Measurements from ENCODE around the gene ENO1. TPM values are rescaled to one million over a fixed set of nuclear protein-coding genes. Genes with fewer than 3 reads are reported as not detected.

The ENO1 gene
- total and polyA plus RNA-seq, 2 donors (not counting 3 experiments of a cell fraction or from before 2014, with no cell fraction given): 1,111 to 1,593 TPM

- H3K4me3 ChIP-seq (replicated peaks in 1 of 3; ENCODE audit: insufficient read depth in 1 of 3, low read depth in 1 of 3, low read length in 3 of 3): no peak overlapping the region
- FAIRE-seq (no peak), DNase-seq (ENCODE audit: low read depth, low spot score) (no peak)
- no peak overlapping the region for H2AFZ ChIP-seq (ENCODE audit: low read depth, low read length)
- no peaks in the 10 kb centered on the region for H4K20me1 ChIP-seq (replicated peaks; ENCODE audit: control insufficient read depth, extremely low read depth, insufficient read depth, low read length)
- no peaks in the 10 kb centered on the region for H3K79me2 ChIP-seq (ENCODE audit: control insufficient read depth, insufficient read depth, low read length)
- H3K9me3 ChIP-seq (replicated peaks; ENCODE audit: control insufficient read depth, insufficient read depth, low read length): no peaks in the 10 kb centered on the region
- H3K4me1 ChIP-seq (ENCODE audit: control insufficient read depth, extremely low read depth, insufficient read depth, low read length): no peaks in the 10 kb centered on the region
- peaks cover 0 to 3% of the 10 kb centered on the region in 2 experiments for H3K27me3 ChIP-seq (ENCODE audit: control insufficient read depth in 2 of 2, insufficient read depth in 2 of 2, low read length in 2 of 2)
- dilution Hi-C loops (cut with MboI; ENCODE audit: extremely low pct_ligation_motif_present, low sequenced_read_pairs): no loop called here
- H3K27ac ChIP-seq (ENCODE audit: insufficient read depth, low read depth, low read length): no peak overlapping the region
- ChIA-PET CTCF (no interaction called here), POLR2A (no interaction called here)
- H3K9me1 ChIP-seq (replicated peaks; ENCODE audit: control insufficient read depth, extremely low read depth, insufficient read depth, low read length): no peaks in the 10 kb centered on the region
- H3K9ac ChIP-seq (replicated peaks; ENCODE audit: extremely low read depth, insufficient read depth, low read length): no peak overlapping the region
- BruUV-seq (replicated peaks): no TSS peak
- H3K36me3 ChIP-seq (ENCODE audit: control insufficient read depth in 2 of 2, extremely low read depth in 1 of 2, insufficient read depth in 2 of 2, low read length in 2 of 2): no peaks in the 10 kb centered on the region
- intact Hi-C loops (cut with micrococcal nuclease): no loop called here
- no peak overlapping the region for H3K4me2 ChIP-seq (ENCODE audit: insufficient read depth, low read length)
- no peak for TF ChIP-seq POLR2AphosphoS5 (IDR thresholded peaks at IDR 0.05; ENCODE audit: insufficient read depth, low read depth, low read length)
- no peak for TF ChIP-seq JUN (IDR thresholded peaks at IDR 0.05; ENCODE audit: borderline replicate concordance, insufficient read depth, insufficient read length, low read depth)
- TF ChIP-seq CTCF (IDR thresholded peaks at IDR 0.05; ENCODE audit: extremely low read depth in 1 of 2, insufficient read depth in 1 of 2, low read depth in 1 of 2, low read length in 2 of 2): no peak
- TF ChIP-seq POLR2A (IDR thresholded peaks at IDR 0.05; ENCODE audit: low read depth, low read length): no peak
- no peak for TF ChIP-seq GATA2 (IDR thresholded peaks at IDR 0.05; ENCODE audit: insufficient read depth, insufficient read length, low read depth, low read length)
- TF ChIP-seq FOS (IDR thresholded peaks at IDR 0.05; ENCODE audit: borderline replicate concordance, insufficient read depth, low read length): no peak
- TF ChIP-seq, protein P1, sequence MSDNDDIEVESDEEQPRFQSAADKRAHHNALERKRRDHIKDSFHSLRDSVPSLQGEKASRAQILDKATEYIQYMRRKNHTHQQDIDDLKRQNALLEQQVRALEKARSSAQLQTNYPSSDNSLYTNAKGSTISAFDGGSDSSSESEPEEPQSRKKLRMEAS (IDR thresholded peaks at IDR 0.05; ENCODE audit: insufficient read depth, insufficient read length): no peak
- TF ChIP-seq EZH2 (IDR thresholded peaks at IDR 0.05; ENCODE audit: borderline replicate concordance, low read depth, low read length, severe bottlenecking): no peak
- TF ChIP-seq MYC (IDR thresholded peaks at IDR 0.05; ENCODE audit: low read depth, low read length): no peak
Observed at GRCh38 chr1:8889925-8890785, 11.7 kb upstream of the ENO1 start.

Data from endothelial cell of umbilical vein (primary cell).